ENCODE data around the gene DNTTIP2.

GRCh38 chr1:93906480-93906879 is 27.5 kb upstream of the DNTTIP2 start:
- TF ChIP-seq CTCF (IDR thresholded peaks at IDR 0.05; ENCODE audit: insufficient read depth, low read depth, low read length) = no peak
- no peak for TF ChIP-seq EZH2 (IDR thresholded peaks at IDR 0.05; ENCODE audit: insufficient read depth, low read length)
